Right atrium auricular region (tissue), 2 donors: Measurements from ENCODE around the gene PLEKHG3. TPM values are rescaled to one million over a fixed set of nuclear protein-coding genes. Genes with fewer than 3 reads are reported as not detected.

Source experiments
- DNase-seq: peaks from one replicate; pipeline ENCODE4 v3.0.0-alpha.2; 2019; ENCODE audit warnings: low spot score
- H3K27ac ChIP-seq, 2 donors: fragments of 200-600 bp; sonication (generic); 1 replicate in 1 of 2; 2 replicates in 1 of 2; pipeline ENCODE4 v1.5.1; 2016 to 2019
- H3K27me3 ChIP-seq, 2 donors: fragments of 200-600 bp; sonication (generic); one replicate each; pipeline versions ENCODE4 v1.5.1 to v1.6.0; 2017 to 2019
- H3K36me3 ChIP-seq: fragments of 200-600 bp; sonication (generic); one replicate; pipeline ENCODE4 v1.5.1; 2016
- H3K4me1 ChIP-seq, 2 donors: fragments of 200-600 bp; sonication (generic); one replicate each; pipeline versions ENCODE4 v1.5.1 to v1.6.0; 2017 to 2019
- H3K4me3 ChIP-seq, 2 donors: fragments of 200-600 bp; sonication (generic); 1 replicate in 1 of 2; 2 replicates in 1 of 2; pipeline ENCODE4 v1.5.1; 2017 to 2019; ENCODE audit warnings: mild to moderate bottlenecking in 1 of 2, moderate library complexity in 1 of 2
- H3K9me3 ChIP-seq, 2 donors: fragments of 200-600 bp; sonication (generic); one replicate each; pipeline ENCODE4 v1.5.1; 2019
- total RNA-seq, 2 donors: library from RNA; depleted of rRNA; stranded (reverse); fragments of >200 nt; gene quantifications; one replicate each; pipeline ENCODE4 v1.1.0, GENCODE V29; 2016
- TF ChIP-seq, protein P1 (sequence below), 2 donors: fragments of 200-600 bp; sonication (generic); IDR thresholded peaks; one replicate each; pipeline ENCODE4 v1.5.1; 2019; ENCODE audit warnings: antibody characterized with exemption in 2 of 2

Gene PLEKHG3
- total RNA-seq, 2 donors from 2014 or later: 26.1 to 28.1 TPM

DNA sequence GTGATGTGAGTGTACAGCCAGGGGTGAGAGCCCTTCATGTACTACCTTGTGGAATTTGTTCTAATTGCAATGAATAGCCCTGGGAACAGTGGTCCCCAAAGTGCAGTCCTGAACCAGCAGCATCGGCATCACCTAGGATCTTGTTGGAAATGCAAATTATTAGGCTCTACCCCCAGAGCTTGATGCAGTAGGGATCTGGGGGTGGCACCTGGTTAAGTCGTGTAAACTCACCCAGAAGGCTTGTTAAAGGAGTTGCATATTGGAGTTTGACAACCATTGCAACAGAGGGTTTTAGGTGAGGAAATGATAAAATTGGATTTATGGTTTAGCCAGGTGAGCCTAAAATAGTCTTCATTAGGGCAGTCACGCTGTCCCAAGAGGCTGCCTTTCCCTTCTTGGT, 73.2 kb downstream of the PLEKHG3 start:
- peaks cover 0 to 28% of the 10 kb centered on the region in 2 donors for H3K4me1 ChIP-seq
- no peaks in the 10 kb centered on the region for H3K27me3 ChIP-seq
- peaks cover 28% of the 10 kb centered on the region for H3K36me3 ChIP-seq
- no peak for DNase-seq
- peak overlapping the region in 1 of 2 donors; percentile 69 for H3K27ac ChIP-seq
- TF ChIP-seq, protein P1, sequence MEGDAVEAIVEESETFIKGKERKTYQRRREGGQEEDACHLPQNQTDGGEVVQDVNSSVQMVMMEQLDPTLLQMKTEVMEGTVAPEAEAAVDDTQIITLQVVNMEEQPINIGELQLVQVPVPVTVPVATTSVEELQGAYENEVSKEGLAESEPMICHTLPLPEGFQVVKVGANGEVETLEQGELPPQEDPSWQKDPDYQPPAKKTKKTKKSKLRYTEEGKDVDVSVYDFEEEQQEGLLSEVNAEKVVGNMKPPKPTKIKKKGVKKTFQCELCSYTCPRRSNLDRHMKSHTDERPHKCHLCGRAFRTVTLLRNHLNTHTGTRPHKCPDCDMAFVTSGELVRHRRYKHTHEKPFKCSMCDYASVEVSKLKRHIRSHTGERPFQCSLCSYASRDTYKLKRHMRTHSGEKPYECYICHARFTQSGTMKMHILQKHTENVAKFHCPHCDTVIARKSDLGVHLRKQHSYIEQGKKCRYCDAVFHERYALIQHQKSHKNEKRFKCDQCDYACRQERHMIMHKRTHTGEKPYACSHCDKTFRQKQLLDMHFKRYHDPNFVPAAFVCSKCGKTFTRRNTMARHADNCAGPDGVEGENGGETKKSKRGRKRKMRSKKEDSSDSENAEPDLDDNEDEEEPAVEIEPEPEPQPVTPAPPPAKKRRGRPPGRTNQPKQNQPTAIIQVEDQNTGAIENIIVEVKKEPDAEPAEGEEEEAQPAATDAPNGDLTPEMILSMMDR (IDR thresholded peaks at IDR 0.05): no peak
- H3K4me3 ChIP-seq: no peak overlapping the region
- H3K9me3 ChIP-seq: no peaks in the 10 kb centered on the region

DNA sequence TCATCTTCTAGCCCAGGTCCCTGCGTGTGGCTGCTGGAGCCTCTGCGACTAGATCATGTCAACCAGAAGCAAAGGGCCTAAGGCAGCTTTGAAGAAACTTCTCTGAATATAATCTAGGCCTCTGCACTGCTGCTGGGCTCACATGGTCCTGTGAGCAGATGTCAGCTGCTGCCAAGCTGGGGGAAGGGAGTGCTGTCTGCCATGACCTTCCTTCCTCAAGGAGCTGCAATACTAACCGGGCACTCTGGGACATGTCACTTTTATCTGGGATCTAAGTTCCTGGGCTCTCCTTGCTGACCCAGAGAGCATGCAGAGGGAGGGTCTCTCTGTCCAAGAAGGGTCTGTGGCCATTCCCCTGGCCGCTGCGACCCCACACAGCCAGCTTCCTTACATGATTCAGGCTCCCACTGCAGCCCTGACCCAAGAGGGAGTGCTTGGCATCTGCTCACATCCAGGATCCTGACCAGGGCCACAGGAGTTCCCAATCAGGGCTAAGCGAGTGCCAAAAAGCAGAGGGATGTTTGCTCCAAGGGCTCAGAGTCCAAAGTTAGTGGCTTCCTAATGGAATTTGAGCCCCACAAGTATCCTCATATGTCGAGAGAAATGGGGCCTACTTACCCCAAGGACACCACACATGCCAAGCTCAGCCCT, 74.0 kb downstream of the PLEKHG3 start:
- Histone ChIP-seq H3K27me3 (no peaks in the 10 kb centered on the region), H3K4me3 (no peak overlapping the region), H3K4me1 (peaks cover 0 to 28% of the 10 kb centered on the region in 2 donors), H3K9me3 (no peaks in the 10 kb centered on the region), H3K36me3 (peaks cover 20% of the 10 kb centered on the region), H3K27ac (peak overlapping the region; percentile 53 to 69)
- no peak for DNase-seq
- TF ChIP-seq, protein P1 (IDR thresholded peaks at IDR 0.05): no peak

DNA sequence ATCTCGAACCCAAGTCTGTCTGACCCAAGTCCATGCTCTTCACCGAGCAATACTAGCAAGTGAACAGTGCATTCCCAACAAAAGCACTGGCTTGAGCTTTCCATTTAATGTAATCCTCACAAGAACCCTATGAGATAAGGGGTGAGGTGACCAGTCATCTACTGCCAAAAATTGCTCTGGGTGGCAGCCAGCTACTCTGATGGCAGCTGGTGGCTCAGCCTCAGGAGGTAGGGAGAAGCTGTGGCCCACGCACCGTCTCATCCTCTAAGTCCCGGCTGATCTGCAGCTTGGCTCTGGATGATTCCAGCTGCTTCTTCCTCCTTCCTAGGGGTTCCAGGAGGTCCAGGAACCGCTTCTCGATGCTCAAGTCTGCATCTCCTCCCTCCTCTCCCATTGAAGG, 75.2 kb downstream of the PLEKHG3 start:
- TF ChIP-seq, protein P1 (IDR thresholded peaks at IDR 0.05): no peak
- Histone ChIP-seq H3K27me3 (no peaks in the 10 kb centered on the region), H3K36me3 (peaks cover 19% of the 10 kb centered on the region), H3K27ac (peak overlapping the region; percentile 53 to 69), H3K9me3 (no peaks in the 10 kb centered on the region), H3K4me1 (peaks cover 0 to 28% of the 10 kb centered on the region in 2 donors), H3K4me3 (no peak overlapping the region)
- DNase-seq: no peak

DNA sequence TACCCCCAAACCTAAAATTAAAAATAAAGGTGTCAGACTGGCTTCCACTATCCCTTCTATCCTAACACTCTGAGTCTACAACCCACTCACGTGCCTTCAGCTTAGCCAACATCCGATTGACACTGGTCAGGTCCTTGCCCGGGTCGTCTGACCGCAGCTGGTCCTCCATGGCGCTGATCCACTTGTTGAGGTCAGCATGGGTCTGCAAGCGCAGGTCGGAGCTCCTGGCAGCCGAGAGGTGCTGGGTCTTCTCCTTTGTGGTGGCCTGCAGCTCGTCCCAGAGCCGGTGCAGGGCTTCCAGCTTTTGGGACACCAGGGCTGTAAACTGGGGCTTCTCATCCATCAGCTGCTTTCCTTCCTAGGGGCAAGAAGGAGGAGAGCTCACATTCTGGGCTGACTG, 78.0 kb downstream of the PLEKHG3 start:
- TF ChIP-seq, protein P1 (IDR thresholded peaks at IDR 0.05): no peak
- no peaks in the 10 kb centered on the region for H3K27me3 ChIP-seq
- peaks cover 32% of the 10 kb centered on the region for H3K36me3 ChIP-seq
- no peak overlapping the region for H3K4me3 ChIP-seq
- no peak for DNase-seq
- no peaks in the 10 kb centered on the region for H3K9me3 ChIP-seq
- H3K27ac ChIP-seq: no peak overlapping the region
- H3K4me1 ChIP-seq: peaks cover 0 to 28% of the 10 kb centered on the region in 2 donors

DNA sequence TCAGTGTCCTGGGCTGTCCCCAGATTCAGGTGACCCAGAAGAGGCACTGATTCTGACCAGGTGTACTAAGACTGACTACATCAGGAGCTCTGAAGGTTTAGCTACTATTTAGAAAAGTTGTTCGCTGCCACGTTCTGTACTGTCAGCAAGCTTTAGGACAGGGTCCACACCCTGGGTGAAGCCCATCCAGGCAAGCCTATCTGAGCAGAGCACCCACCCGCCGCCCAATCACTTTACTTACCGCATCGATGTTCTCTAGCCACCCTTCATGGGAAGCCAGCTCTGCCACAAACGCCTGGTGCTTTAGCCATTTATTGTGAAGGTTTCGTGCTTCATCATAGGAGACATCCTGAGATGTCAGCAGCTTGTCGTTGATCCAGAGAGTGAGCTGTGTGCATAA, 79.8 kb downstream of the PLEKHG3 start:
- DNase-seq: no peak
- Histone ChIP-seq H3K4me1 (peaks cover 0 to 10% of the 10 kb centered on the region in 2 donors), H3K9me3 (no peaks in the 10 kb centered on the region), H3K36me3 (peaks cover 32% of the 10 kb centered on the region), H3K27me3 (no peaks in the 10 kb centered on the region), H3K4me3 (no peak overlapping the region), H3K27ac (no peak overlapping the region)
- TF ChIP-seq, protein P1 (IDR thresholded peaks at IDR 0.05): no peak
